ENCODE results near the gene ARVCF. TPM values are rescaled to one million over a fixed set of nuclear protein-coding genes. Genes with fewer than 3 reads are reported as not detected.

ARVCF gene
- total and polyA plus RNA-seq, 9 of the 15 experiments (the other 6 are each of a cell fraction or from before 2014, with no cell fraction given) = 0.03 to 97.4 (median 15.6) TPM

DNA sequence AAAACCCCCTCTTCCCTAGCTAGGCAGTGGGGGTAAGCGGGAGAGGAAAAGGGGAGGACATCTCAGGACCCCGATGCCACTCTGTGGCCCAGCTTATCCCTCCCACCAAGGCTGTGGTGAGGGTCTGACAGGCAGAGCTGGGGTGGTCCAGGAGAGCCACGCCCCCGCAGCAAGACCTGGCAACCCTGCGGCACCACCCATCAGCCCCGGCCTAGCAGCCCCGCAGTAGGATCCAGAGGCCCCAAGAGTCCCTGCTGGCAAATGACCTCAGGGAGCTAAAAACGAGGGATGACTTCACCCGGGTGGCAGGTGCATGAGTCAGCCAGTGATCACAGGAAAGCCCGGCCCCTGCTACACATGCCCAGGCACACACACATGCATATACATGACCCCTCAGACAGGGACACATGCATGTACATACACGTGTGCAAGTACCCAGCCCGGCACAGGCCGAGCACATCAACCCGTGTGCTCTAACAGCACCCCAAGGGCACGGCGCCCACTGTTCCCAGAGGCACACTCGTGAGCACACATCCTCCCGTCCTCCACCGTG is 32.3 kb downstream of the ARVCF start (continued):
- TF ChIP-seq, protein P1, sequence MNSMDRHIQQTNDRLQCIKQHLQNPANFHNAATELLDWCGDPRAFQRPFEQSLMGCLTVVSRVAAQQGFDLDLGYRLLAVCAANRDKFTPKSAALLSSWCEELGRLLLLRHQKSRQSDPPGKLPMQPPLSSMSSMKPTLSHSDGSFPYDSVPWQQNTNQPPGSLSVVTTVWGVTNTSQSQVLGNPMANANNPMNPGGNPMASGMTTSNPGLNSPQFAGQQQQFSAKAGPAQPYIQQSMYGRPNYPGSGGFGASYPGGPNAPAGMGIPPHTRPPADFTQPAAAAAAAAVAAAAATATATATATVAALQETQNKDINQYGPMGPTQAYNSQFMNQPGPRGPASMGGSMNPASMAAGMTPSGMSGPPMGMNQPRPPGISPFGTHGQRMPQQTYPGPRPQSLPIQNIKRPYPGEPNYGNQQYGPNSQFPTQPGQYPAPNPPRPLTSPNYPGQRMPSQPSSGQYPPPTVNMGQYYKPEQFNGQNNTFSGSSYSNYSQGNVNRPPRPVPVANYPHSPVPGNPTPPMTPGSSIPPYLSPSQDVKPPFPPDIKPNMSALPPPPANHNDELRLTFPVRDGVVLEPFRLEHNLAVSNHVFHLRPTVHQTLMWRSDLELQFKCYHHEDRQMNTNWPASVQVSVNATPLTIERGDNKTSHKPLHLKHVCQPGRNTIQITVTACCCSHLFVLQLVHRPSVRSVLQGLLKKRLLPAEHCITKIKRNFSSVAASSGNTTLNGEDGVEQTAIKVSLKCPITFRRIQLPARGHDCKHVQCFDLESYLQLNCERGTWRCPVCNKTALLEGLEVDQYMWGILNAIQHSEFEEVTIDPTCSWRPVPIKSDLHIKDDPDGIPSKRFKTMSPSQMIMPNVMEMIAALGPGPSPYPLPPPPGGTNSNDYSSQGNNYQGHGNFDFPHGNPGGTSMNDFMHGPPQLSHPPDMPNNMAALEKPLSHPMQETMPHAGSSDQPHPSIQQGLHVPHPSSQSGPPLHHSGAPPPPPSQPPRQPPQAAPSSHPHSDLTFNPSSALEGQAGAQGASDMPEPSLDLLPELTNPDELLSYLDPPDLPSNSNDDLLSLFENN (IDR thresholded peaks at IDR 0.05; ENCODE audit: low read depth in 2 of 2, low read length in 2 of 2) = no peak
- TF ChIP-seq CEBPG (CRISPR knock-in tag; IDR thresholded peaks at IDR 0.05) (no peak), CEBPG (tag; conservative IDR thresholded peaks at IDR 0.05 in 1 of 2, IDR thresholded peaks at IDR 0.05 in 1 of 2) (no peak), CTBP1 (IDR thresholded peaks at IDR 0.05; ENCODE audit: borderline replicate concordance) (peak; percentile 35; the same call in 1 of the 2 replicates), NEUROD1 (IDR thresholded peaks at IDR 0.05; ENCODE audit: borderline replicate concordance, low read depth, low read length, partially characterized antibody) (peak; percentile 51), BMI1 (IDR thresholded peaks at IDR 0.05; ENCODE audit: low read length) (no peak), YY1 (IDR thresholded peaks at IDR 0.05; ENCODE audit: borderline replicate concordance in 1 of 3, control insufficient read depth in 1 of 3, extremely low read depth in 1 of 3, insufficient read depth in 3 of 3, insufficient read length in 1 of 3, insufficient replicate concordance in 2 of 3, low read depth in 1 of 3, low read length in 2 of 3) (peak in 1 of 3 experiments; percentile 8), NFYB (IDR thresholded peaks at IDR 0.05; ENCODE audit: extremely low read depth, insufficient read length) (no peak), KHSRP (IDR thresholded peaks at IDR 0.05) (no peak), XRCC3 (IDR thresholded peaks at IDR 0.05) (no peak), EHMT2 (IDR thresholded peaks at IDR 0.05) (no peak), SMARCC2 (IDR thresholded peaks at IDR 0.05; ENCODE audit: low read depth) (peak; percentile 53; the same call in 1 of the 2 replicates), GATAD2A (IDR thresholded peaks at IDR 0.05) (peak; percentile 32; the same call in 1 of the 2 replicates), HDGF (IDR thresholded peaks at IDR 0.05) (0 out of 2 replicates have a peak, but pooled peaks have one; percentile 32), CBX3 (IDR thresholded peaks at IDR 0.05; ENCODE audit: borderline replicate concordance in 1 of 2, low read length in 2 of 2) (peak in 1 of 2 experiments; percentile 89; a peak in 1 of 3 replicates), RUNX1 (IDR thresholded peaks at IDR 0.05; ENCODE audit: low read depth) (no peak)
- TF ChIP-seq, protein P2, sequence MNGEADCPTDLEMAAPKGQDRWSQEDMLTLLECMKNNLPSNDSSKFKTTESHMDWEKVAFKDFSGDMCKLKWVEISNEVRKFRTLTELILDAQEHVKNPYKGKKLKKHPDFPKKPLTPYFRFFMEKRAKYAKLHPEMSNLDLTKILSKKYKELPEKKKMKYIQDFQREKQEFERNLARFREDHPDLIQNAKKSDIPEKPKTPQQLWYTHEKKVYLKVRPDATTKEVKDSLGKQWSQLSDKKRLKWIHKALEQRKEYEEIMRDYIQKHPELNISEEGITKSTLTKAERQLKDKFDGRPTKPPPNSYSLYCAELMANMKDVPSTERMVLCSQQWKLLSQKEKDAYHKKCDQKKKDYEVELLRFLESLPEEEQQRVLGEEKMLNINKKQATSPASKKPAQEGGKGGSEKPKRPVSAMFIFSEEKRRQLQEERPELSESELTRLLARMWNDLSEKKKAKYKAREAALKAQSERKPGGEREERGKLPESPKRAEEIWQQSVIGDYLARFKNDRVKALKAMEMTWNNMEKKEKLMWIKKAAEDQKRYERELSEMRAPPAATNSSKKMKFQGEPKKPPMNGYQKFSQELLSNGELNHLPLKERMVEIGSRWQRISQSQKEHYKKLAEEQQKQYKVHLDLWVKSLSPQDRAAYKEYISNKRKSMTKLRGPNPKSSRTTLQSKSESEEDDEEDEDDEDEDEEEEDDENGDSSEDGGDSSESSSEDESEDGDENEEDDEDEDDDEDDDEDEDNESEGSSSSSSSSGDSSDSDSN (IDR thresholded peaks at IDR 0.05; ENCODE audit: borderline replicate concordance in 1 of 2, low read depth in 2 of 2, low read length in 2 of 2) = no peak
- TF ChIP-seq, protein P3, sequence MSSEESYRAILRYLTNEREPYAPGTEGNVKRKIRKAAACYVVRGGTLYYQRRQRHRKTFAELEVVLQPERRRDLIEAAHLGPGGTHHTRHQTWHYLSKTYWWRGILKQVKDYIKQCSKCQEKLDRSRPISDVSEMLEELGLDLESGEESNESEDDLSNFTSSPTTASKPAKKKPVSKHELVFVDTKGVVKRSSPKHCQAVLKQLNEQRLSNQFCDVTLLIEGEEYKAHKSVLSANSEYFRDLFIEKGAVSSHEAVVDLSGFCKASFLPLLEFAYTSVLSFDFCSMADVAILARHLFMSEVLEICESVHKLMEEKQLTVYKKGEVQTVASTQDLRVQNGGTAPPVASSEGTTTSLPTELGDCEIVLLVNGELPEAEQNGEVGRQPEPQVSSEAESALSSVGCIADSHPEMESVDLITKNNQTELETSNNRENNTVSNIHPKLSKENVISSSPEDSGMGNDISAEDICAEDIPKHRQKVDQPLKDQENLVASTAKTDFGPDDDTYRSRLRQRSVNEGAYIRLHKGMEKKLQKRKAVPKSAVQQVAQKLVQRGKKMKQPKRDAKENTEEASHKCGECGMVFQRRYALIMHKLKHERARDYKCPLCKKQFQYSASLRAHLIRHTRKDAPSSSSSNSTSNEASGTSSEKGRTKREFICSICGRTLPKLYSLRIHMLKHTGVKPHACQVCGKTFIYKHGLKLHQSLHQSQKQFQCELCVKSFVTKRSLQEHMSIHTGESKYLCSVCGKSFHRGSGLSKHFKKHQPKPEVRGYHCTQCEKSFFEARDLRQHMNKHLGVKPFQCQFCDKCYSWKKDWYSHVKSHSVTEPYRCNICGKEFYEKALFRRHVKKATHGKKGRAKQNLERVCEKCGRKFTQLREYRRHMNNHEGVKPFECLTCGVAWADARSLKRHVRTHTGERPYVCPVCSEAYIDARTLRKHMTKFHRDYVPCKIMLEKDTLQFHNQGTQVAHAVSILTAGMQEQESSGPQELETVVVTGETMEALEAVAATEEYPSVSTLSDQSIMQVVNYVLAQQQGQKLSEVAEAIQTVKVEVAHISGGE (CRISPR knock-in tag; IDR thresholded peaks at IDR 0.05) = peak in 1 of 3 experiments; percentile 15; a peak in 1 of 6 replicates

Data from K562 (cell line).